ENCODE data around the gene ZNF516.

DNA sequence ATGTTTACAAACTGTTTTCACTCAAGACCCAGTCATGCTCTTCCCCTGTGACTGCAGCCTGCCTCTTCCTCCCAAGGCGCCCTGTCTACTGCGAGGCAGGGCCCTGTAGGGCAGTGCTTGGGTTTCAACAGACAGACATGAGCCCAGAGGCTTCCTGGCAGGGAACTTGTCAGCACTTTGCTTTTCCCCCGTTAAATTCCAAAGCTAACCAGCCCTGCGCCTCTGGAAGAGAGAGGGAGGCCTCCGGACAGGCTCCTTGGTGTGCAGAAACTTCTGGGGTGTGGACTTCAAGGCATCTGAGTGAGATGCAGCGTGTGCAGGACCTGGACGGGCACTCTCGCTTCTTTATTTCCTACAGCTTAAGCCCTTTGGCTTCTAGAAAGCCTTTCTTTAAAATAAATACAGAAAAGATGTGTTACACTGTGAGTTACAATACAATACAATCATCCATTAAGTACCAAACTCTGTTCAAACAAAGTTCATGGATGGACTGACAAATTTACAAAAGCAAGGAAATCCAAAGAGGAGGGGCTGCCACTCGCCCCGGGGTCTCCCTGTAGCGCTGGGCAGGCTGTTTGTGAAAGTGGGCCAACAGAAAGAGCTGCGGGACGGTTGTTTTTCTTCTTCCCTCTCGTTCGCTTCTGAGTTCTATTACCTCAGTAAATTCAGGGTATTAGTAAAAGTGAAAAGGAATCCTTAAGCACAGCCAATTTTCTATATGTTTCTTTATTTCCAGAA lies 8.8 kb upstream of the ZNF516 start:
- TF ChIP-seq POLR2A (IDR thresholded peaks at IDR 0.05; ENCODE audit: low read depth, low read length) (no peak), TAF1 (IDR thresholded peaks at IDR 0.05; ENCODE audit: borderline replicate concordance, low read depth, low read length) (no peak), POLR2AphosphoS5 (IDR thresholded peaks at IDR 0.05; ENCODE audit: low read depth, low read length) (no peak)

Measured in GM12892 (cell line).